Measurements from ENCODE around the gene LTBP1.
"Not testable (repeated sequence)": the region's sequence is repeated elsewhere in the genome, so short reads cannot be mapped to it uniquely, and the experiment has no call there.

LTBP1 gene

GRCh38 chr2:33042265-33042664 is 95.5 kb downstream of the LTBP1 start:
- no peak for DNase-seq (ENCODE audit: low read depth)

- DNase-seq (ENCODE audit: low read depth): no peak
Observed at GRCh38 chr2:33042819-33043218, 96.1 kb downstream of the LTBP1 start.

- no peak for DNase-seq (ENCODE audit: low read depth)
Observed at GRCh38 chr2:33047939-33048338, 101.2 kb downstream of the LTBP1 start.

- DNase-seq (ENCODE audit: low read depth): no peak
Observed at GRCh38 chr2:33051586-33052360, 105.0 kb downstream of the LTBP1 start.

GRCh38 chr2:33052361-33052735 is 105.6 kb downstream of the LTBP1 start:
- DNase-seq (ENCODE audit: low read depth): no peak

GRCh38 chr2:33052795-33053194 is 106.0 kb downstream of the LTBP1 start:
- not testable (repeated sequence) for DNase-seq (ENCODE audit: low read depth)

GRCh38 chr2:33056170-33056569 is 109.4 kb downstream of the LTBP1 start:
- DNase-seq (ENCODE audit: low read depth): no peak

GRCh38 chr2:33057307-33058028 is 110.7 kb downstream of the LTBP1 start:
- not testable (repeated sequence) for DNase-seq (ENCODE audit: low read depth)

GRCh38 chr2:33058716-33059470 is 112.1 kb downstream of the LTBP1 start:
- DNase-seq (ENCODE audit: low read depth): no peak

- no peak for DNase-seq (ENCODE audit: low read depth)
Observed at GRCh38 chr2:33059471-33060156, 112.9 kb downstream of the LTBP1 start.

- no peak for DNase-seq (ENCODE audit: low read depth)
Observed at GRCh38 chr2:33060405-33060804, 113.7 kb downstream of the LTBP1 start.

GRCh38 chr2:33062665-33063250 is 116.0 kb downstream of the LTBP1 start:
- no peak for DNase-seq (ENCODE audit: low read depth)

- DNase-seq (ENCODE audit: low read depth): no peak
Observed at GRCh38 chr2:33064349-33064801, 117.6 kb downstream of the LTBP1 start.

- no peak for DNase-seq (ENCODE audit: low read depth)
Observed at GRCh38 chr2:33067598-33067997, 120.8 kb downstream of the LTBP1 start.

GRCh38 chr2:33068261-33068660 is 121.5 kb downstream of the LTBP1 start:
- no peak for DNase-seq (ENCODE audit: low read depth)

- DNase-seq (ENCODE audit: low read depth): no peak
Observed at GRCh38 chr2:33069894-33070651, 123.3 kb downstream of the LTBP1 start.

- no peak for DNase-seq (ENCODE audit: low read depth)
Observed at GRCh38 chr2:33071591-33071990, 124.8 kb downstream of the LTBP1 start.

GRCh38 chr2:33072614-33073013 is 125.9 kb downstream of the LTBP1 start:
- DNase-seq (ENCODE audit: low read depth): no peak

GRCh38 chr2:33073018-33073417 is 126.3 kb downstream of the LTBP1 start:
- no peak for DNase-seq (ENCODE audit: low read depth)

GRCh38 chr2:33074197-33074596 is 127.4 kb downstream of the LTBP1 start:
- no peak for DNase-seq (ENCODE audit: low read depth)

GRCh38 chr2:33077311-33077710 is 130.6 kb downstream of the LTBP1 start:
- DNase-seq (ENCODE audit: low read depth): no peak

Data from stimulated activated CD8-positive, alpha-beta memory T cell treated with anti-CD3 and anti-CD28 coated beads, Interleukin-15, amount 100 ng/mL, for 24 hours (primary cell).